ENCODE measurements around the gene ITGA4.

The ITGA4 gene

DNA sequence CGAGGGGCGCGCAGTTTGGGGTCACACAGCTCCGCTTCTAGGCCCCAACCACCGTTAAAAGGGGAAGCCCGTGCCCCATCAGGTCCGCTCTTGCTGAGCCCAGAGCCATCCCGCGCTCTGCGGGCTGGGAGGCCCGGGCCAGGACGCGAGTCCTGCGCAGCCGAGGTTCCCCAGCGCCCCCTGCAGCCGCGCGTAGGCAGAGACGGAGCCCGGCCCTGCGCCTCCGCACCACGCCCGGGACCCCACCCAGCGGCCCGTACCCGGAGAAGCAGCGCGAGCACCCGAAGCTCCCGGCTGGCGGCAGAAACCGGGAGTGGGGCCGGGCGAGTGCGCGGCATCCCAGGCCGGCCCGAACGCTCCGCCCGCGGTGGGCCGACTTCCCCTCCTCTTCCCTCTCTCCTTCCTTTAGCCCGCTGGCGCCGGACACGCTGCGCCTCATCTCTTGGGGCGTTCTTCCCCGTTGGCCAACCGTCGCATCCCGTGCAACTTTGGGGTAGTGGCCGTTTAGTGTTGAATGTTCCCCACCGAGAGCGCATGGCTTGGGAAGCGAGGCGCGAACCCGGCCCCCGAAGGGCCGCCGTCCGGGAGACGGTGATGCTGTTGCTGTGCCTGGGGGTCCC, at the start of gene ITGA4:
Gene ITGA4, plus strand, starts transcription at position 266 of the 620 bp plus-strand sequence. Its CDS starts 269 bp downstream, at position 535.
- TF ChIP-seq, protein P1, sequence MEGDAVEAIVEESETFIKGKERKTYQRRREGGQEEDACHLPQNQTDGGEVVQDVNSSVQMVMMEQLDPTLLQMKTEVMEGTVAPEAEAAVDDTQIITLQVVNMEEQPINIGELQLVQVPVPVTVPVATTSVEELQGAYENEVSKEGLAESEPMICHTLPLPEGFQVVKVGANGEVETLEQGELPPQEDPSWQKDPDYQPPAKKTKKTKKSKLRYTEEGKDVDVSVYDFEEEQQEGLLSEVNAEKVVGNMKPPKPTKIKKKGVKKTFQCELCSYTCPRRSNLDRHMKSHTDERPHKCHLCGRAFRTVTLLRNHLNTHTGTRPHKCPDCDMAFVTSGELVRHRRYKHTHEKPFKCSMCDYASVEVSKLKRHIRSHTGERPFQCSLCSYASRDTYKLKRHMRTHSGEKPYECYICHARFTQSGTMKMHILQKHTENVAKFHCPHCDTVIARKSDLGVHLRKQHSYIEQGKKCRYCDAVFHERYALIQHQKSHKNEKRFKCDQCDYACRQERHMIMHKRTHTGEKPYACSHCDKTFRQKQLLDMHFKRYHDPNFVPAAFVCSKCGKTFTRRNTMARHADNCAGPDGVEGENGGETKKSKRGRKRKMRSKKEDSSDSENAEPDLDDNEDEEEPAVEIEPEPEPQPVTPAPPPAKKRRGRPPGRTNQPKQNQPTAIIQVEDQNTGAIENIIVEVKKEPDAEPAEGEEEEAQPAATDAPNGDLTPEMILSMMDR (IDR thresholded peaks at IDR 0.05; ENCODE audit: low read depth, low read length): peak; percentile 82
- peak within 1 kb of the TSS; percentile 75 for H3K4me3 ChIP-seq (ENCODE audit: low read depth, low read length)

DNA sequence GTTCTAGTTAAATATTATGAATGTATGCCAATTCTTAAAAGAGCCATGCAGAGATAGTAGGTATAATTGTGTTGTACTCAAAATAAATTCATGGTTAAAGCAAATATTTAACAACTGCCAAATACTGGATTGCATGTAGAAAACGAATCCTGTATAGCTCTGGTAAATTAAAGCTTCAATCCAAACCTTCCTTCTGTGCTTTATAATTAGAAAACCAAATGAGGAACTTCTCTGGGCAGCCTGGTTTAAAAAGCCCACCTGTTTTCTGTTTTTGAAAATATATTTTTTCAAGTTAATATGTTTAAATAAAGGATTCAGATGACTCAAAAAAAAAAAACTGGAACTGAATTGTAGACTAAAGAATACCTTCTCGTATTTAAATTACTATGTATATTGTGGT, 48.3 kb upstream of the ITGA4 start:
- TF ChIP-seq, protein P1 (IDR thresholded peaks at IDR 0.05; ENCODE audit: low read depth, low read length): no peak
- no peak overlapping the region for H3K4me3 ChIP-seq (ENCODE audit: low read depth, low read length)

DNA sequence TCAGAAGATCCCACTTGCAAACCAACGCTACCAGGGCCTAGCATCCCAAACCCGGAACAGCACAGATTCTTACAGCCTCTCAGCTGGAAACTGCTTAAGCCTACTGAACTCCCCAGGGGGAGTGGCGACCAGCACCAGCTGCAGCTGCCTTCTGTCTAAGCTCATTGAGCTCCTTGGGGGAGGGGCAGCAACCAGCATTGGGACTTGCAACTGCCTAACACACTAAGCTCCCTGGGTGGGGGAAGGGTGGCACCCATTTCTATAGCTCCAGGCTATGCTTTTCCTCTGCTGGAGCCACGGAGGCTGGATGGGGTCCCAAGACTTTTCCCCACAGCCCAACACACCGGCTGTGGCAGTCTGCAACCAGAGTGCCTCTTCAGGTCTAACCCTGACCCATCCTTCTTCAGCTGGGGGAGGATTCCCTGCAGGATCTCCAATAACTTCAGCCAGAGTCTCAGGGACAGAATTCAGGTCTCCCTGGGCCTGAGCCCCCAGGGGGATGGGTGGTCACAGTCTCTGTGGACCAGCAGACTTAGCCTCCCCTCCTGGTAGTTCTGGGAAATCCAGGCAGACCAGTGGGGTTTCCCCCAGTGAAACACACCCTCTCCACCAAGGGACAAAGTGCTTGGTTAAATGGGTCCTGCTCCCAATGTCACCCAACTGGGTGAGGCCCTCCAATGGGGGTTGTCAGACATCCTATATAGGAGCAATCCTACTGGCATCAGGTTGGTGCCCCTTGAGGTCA, 45.9 kb upstream of the ITGA4 start:
- H3K4me3 ChIP-seq (ENCODE audit: low read depth, low read length): no peak overlapping the region
- TF ChIP-seq, protein P1 (IDR thresholded peaks at IDR 0.05; ENCODE audit: low read depth, low read length): no peak

GRCh38 chr2:181419129-181419855, 37.9 kb upstream of the ITGA4 start:
- no peak overlapping the region for H3K4me3 ChIP-seq (ENCODE audit: low read depth, low read length)
- TF ChIP-seq, protein P1 (IDR thresholded peaks at IDR 0.05; ENCODE audit: low read depth, low read length): no peak

DNA sequence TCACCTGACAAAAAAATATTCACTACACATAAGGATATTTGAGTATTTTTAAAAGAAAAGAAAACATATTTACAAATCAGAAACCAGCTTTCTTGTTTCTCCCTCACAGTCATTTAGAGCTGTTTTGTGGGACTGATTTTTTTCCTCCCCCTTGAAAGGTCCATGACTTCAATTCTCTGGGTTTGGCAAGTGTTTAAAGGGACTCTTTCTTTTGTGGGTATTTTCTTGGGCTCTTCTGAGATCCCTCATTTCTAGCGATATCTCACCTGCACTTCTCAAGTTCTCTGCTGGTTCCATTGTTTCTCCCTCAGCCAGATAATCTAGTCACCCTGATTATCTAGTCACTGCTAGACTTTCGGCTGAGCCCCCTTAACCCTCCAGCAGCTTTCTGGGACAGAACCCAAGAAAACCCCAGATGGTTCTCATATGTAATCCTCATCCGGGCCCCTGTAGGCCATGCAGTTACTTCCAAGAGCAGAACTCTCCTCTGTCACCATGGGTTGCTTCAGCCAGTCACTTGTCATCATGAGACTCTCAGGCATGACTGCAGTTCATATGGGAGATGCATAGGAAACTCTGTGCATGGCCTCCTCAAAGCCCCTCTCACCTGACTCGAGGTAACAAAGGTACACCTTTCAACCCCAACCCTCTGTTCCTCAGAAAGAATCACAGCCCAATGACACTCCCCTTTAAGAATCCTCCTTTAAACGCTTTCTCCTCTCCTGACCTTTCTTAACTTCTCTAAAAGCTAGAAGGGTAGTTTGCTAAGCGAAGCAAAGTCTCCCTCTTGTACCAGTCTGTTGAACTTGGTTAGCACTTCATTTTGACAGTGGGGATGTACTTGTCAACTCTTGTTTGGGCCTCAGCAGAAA, 36.7 kb upstream of the ITGA4 start:
- TF ChIP-seq, protein P1 (IDR thresholded peaks at IDR 0.05; ENCODE audit: low read depth, low read length): no peak
- no peak overlapping the region for H3K4me3 ChIP-seq (ENCODE audit: low read depth, low read length)

GRCh38 chr2:181421131-181421458, 36.1 kb upstream of the ITGA4 start:
- TF ChIP-seq, protein P1 (IDR thresholded peaks at IDR 0.05; ENCODE audit: low read depth, low read length): no peak
- no peak overlapping the region for H3K4me3 ChIP-seq (ENCODE audit: low read depth, low read length)
